ENCODE measurements around the gene SYNGR3.

The SYNGR3 gene

GRCh38 chr16:2025251-2025650 is 35.5 kb downstream of the SYNGR3 start:
- no peak overlapping the region for H3K4me3 ChIP-seq (ENCODE audit: low read depth, low read length)
- DNase-seq (ENCODE audit: low read depth), result no peak
- TF ChIP-seq CTCF (conservative IDR thresholded peaks at IDR 0.05; ENCODE audit: low read depth, low read length), result no peak

GRCh38 chr16:2025878-2026460 is 36.2 kb downstream of the SYNGR3 start:
- DNase-seq (ENCODE audit: low read depth), result no peak
- no peak overlapping the region for H3K4me3 ChIP-seq (ENCODE audit: low read depth, low read length)
- no peak for TF ChIP-seq CTCF (conservative IDR thresholded peaks at IDR 0.05; ENCODE audit: low read depth, low read length)

GRCh38 chr16:2026461-2027023 is 36.8 kb downstream of the SYNGR3 start, which contains the start of gene NHERF2:
NHERF2 (plus strand) TSS chr16:2026902; CDS start chr16:2027006, 104 bp downstream.
- peak within 1 kb of the TSS; percentile 56 for H3K4me3 ChIP-seq (ENCODE audit: low read depth, low read length)
- TF ChIP-seq CTCF (conservative IDR thresholded peaks at IDR 0.05; ENCODE audit: low read depth, low read length), result no peak
- DNase-seq (ENCODE audit: low read depth), result no peak

- TF ChIP-seq CTCF (conservative IDR thresholded peaks at IDR 0.05; ENCODE audit: low read depth, low read length), result no peak
- DNase-seq (ENCODE audit: low read depth), result no peak
- H3K4me3 ChIP-seq (ENCODE audit: low read depth, low read length), result peak overlapping the region; percentile 56
These were observed 37.5 kb downstream of the SYNGR3 start for GRCh38 chr16:2027024-2028010.

GRCh38 chr16:2028146-2028545 is 38.4 kb downstream of the SYNGR3 start:
- no peak overlapping the region for H3K4me3 ChIP-seq (ENCODE audit: low read depth, low read length)
- DNase-seq (ENCODE audit: low read depth), result no peak
- no peak for TF ChIP-seq CTCF (conservative IDR thresholded peaks at IDR 0.05; ENCODE audit: low read depth, low read length)

GRCh38 chr16:2028620-2029220 is 39.0 kb downstream of the SYNGR3 start:
- no peak overlapping the region for H3K4me3 ChIP-seq (ENCODE audit: low read depth, low read length)
- DNase-seq (ENCODE audit: low read depth), result no peak
- no peak for TF ChIP-seq CTCF (conservative IDR thresholded peaks at IDR 0.05; ENCODE audit: low read depth, low read length)
